Calu3 (cell line): ENCODE results near the gene PLEKHB1. TPM values are rescaled to one million over a fixed set of nuclear protein-coding genes. Genes with fewer than 3 reads are reported as not detected.

Experiments
- BruUV-seq: library from RNA; stranded (reverse); fragments of 400-500 nt; replicated peaks from 2 replicates; lab custom pipeline; 2021; lab: Mats Ljungman, UMichigan
- CTCF ChIA-PET: fragments of 300-600 bp; sonication (Branson Sonifier 250); formaldehyde crosslinking; loops from one replicate; lab custom pipeline; 2022; ENCODE audit warnings: antibody characterized with exemption; lab: Charles Lee
- DNase-seq: peaks from one replicate; pipeline ENCODE4 v3.0.0; 2022
- H3K27ac Mint-ChIP-seq: one replicate; pipeline ENCODE4 v1.8.0; 2022; ENCODE audit warnings: mixed read lengths; ENCODE audit not compliant: unreplicated experiment
- H3K27me3 Mint-ChIP-seq: one replicate; pipeline ENCODE4 v1.8.0; 2022; ENCODE audit warnings: mixed read lengths; ENCODE audit not compliant: unreplicated experiment
- H3K36me3 Mint-ChIP-seq: one replicate; pipeline ENCODE4 v1.8.0; 2022; ENCODE audit warnings: mild to moderate bottlenecking, moderate library complexity, mixed read lengths; ENCODE audit not compliant: insufficient read depth, unreplicated experiment
- H3K4me1 Mint-ChIP-seq: one replicate; pipeline ENCODE4 v1.8.0; 2022; ENCODE audit warnings: mild to moderate bottlenecking, low read depth, mixed read lengths; ENCODE audit not compliant: unreplicated experiment
- H3K4me3 Mint-ChIP-seq: one replicate; pipeline ENCODE4 v1.8.0; 2022; ENCODE audit warnings: mild to moderate bottlenecking, low read depth, moderate library complexity, mixed read lengths; ENCODE audit not compliant: unreplicated experiment
- H3K9me3 Mint-ChIP-seq: one replicate; pipeline ENCODE4 v1.8.0; 2022; ENCODE audit warnings: low read depth, mixed read lengths; ENCODE audit not compliant: unreplicated experiment
- intact Hi-C: fragments of 100-400 bp; cut with micrococcal nuclease; formaldehyde crosslinking; loops from one replicate; pipeline ENCODE4 v1.10.0; 2022; ENCODE audit not compliant: unreplicated experiment
- total RNA-seq: library from RNA; stranded (reverse); gene quantifications from 2 replicates; pipeline ENCODE4 v1.2.3, GENCODE V29; 2022
- TF ChIP-seq, protein P1 (sequence below): fragments of 200-600 bp; IDR thresholded peaks from one replicate; pipeline ENCODE4 v1.8.0; 2022; ENCODE audit warnings: antibody characterized with exemption; ENCODE audit not compliant: unreplicated experiment

Gene PLEKHB1
- total RNA-seq, 1 experiment from 2014 or later = 127 TPM

DNA sequence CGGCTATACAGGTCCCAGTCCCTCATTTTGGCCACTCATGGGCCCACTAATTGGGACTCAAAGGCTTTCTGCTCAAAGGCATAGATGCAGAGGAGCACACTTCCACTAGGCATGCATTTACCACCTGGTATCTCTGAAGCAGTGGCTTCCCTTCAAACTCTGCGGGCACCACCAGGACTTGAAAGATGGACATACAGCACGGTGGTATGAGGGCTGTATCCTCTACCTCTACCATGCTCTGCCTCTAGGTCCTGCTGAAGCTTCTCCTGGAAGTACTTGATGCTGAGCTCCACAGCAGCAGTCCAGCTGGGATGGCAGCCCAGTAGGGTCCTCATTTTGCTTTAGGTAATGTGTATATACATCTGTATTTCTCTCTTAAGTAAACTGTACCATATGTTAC lies 64.6 kb downstream of the PLEKHB1 start:
- CTCF ChIA-PET = interaction anchor here (0.7 kb wide), 1 partner anchor 183 kb away, joined by 3 read pairs; no protein-coding TSS in a partner anchor
- Mint-ChIP-seq H3K27me3 (no peaks in the 10 kb centered on the region), H3K4me3 (no peak overlapping the region), H3K27ac (no peak overlapping the region), H3K9me3 (no peaks in the 10 kb centered on the region), H3K36me3 (no peaks in the 10 kb centered on the region), H3K4me1 (no peaks in the 10 kb centered on the region)
- intact Hi-C loops = no loop called here
- TF ChIP-seq, protein P1, sequence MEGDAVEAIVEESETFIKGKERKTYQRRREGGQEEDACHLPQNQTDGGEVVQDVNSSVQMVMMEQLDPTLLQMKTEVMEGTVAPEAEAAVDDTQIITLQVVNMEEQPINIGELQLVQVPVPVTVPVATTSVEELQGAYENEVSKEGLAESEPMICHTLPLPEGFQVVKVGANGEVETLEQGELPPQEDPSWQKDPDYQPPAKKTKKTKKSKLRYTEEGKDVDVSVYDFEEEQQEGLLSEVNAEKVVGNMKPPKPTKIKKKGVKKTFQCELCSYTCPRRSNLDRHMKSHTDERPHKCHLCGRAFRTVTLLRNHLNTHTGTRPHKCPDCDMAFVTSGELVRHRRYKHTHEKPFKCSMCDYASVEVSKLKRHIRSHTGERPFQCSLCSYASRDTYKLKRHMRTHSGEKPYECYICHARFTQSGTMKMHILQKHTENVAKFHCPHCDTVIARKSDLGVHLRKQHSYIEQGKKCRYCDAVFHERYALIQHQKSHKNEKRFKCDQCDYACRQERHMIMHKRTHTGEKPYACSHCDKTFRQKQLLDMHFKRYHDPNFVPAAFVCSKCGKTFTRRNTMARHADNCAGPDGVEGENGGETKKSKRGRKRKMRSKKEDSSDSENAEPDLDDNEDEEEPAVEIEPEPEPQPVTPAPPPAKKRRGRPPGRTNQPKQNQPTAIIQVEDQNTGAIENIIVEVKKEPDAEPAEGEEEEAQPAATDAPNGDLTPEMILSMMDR = no peak
- DNase-seq = no peak
- BruUV-seq = no TSS peak

Other genes with a start within 250 kb of the PLEKHB1 start
- gene FAM168A, start 48.5 kb upstream of the PLEKHB1 start, total RNA-seq = 30.4 and 30.8 TPM in 2 replicates
- 92.3 and 99.5 TPM in 2 replicates for gene RAB6A, start 114.5 kb downstream of the PLEKHB1 start, total RNA-seq
- gene MRPL48, start 141.3 kb downstream of the PLEKHB1 start, total RNA-seq = 37.5 and 44.5 TPM in 2 replicates
- 82.5 and 93.0 TPM in 2 replicates for gene COA4, start 230.3 kb downstream of the PLEKHB1 start, total RNA-seq
- gene PAAF1, start 230.4 kb downstream of the PLEKHB1 start, total RNA-seq = 23.0 and 24.4 TPM in 2 replicates